GM12878 (cell line): ENCODE results near the gene CD2BP2. TPM values are rescaled to one million over a fixed set of nuclear protein-coding genes. Genes with fewer than 3 reads are reported as not detected.

ENCODE experiments used
- ATF7 ChIP-seq: fragments of 450-650 bp; IDR thresholded peaks from 2 replicates; pipeline ENCODE4 v1.6.1; 2016; ENCODE audit warnings: low read depth, mild to moderate bottlenecking
- CBFB ChIP-seq: IDR thresholded peaks from 2 replicates; pipeline ENCODE4 v1.6.1; 2016; ENCODE audit warnings: antibody characterized with exemption, low read depth
- CHD1 ChIP-seq: IDR thresholded peaks from 2 replicates; pipeline ENCODE4 v1.6.1; 2012; ENCODE audit warnings: low read depth, low read length, improper control_type of control experiment
- GATAD2B ChIP-seq: fragments of 450-650 bp; conservative IDR thresholded peaks from 2 replicates; pipeline ENCODE4 v1.6.1; 2017; ENCODE audit warnings: low read depth, mild to moderate bottlenecking, moderate library complexity
- HDAC6 ChIP-seq: fragments of 200-600 bp; sonication (generic); IDR thresholded peaks from one replicate; pipeline ENCODE4 v1.8.0; 2017; ENCODE audit warnings: antibody characterized with exemption; ENCODE audit not compliant: unreplicated experiment
- IKZF2 ChIP-seq, 2 experiments: fragments of 450-650 bp; IDR thresholded peaks; 2 replicates each; pipeline ENCODE4 v1.6.1; 2017; ENCODE audit warnings: mild to moderate bottlenecking in 2 of 2, moderate library complexity in 2 of 2
- LARP7 ChIP-seq: fragments of 450-650 bp; IDR thresholded peaks from 2 replicates; pipeline ENCODE4 v1.6.1; 2017; ENCODE audit warnings: mild to moderate bottlenecking
- MLLT1 ChIP-seq: fragments of 450-650 bp; IDR thresholded peaks from 2 replicates; pipeline ENCODE4 v1.6.1; 2016; ENCODE audit warnings: mild to moderate bottlenecking
- MYB ChIP-seq: fragments of 150-350 bp; IDR thresholded peaks from 2 replicates; pipeline ENCODE4 v1.6.1; 2014; ENCODE audit warnings: mild to moderate bottlenecking, low read depth, low read length, borderline replicate concordance
- NR2C1 ChIP-seq: fragments of 450-650 bp; IDR thresholded peaks from 2 replicates; pipeline ENCODE4 v1.6.1; 2017; ENCODE audit warnings: antibody characterized with exemption, mild to moderate bottlenecking, moderate library complexity
- NR2F1 ChIP-seq: fragments of 450-650 bp; conservative IDR thresholded peaks from 2 replicates; pipeline ENCODE4 v1.6.1; 2017; ENCODE audit warnings: mild to moderate bottlenecking
- SMAD1 ChIP-seq: fragments of 450-650 bp; IDR thresholded peaks from 2 replicates; pipeline ENCODE4 v1.6.1; 2018; ENCODE audit warnings: mild to moderate bottlenecking, low read depth; ENCODE audit not compliant: partially characterized antibody
- ZBTB40 ChIP-seq: fragments of 450-650 bp; IDR thresholded peaks from 2 replicates; pipeline ENCODE4 v1.6.1; 2016; ENCODE audit warnings: mild to moderate bottlenecking, moderate library complexity, borderline replicate concordance
- polyA plus RNA-seq, 11 experiments: library from polyadenylated mRNA; depleted of rRNA in 4 of 11; unstranded in 6 of 11; stranded (reverse) in 5 of 11; fragments of >200 nt; fragmentation: Nextera tagmentation in 4 of 11; fragmentation: Illumina TruSeq in 1 of 11; extraction: Ambion mirVana in 4 of 11; extraction: Trizol in 1 of 11; gene quantifications; 1 replicate in 1 of 11; 2 replicates in 10 of 11; pipeline versions ENCODE4 v1.2.1 to v1.2.3, GENCODE V29; 2011 to 2016; ENCODE audit warnings: inconsistent platforms in 2 of 11, missing spikeins in 2 of 11, low read depth in 1 of 11
- total RNA-seq, 4 experiments: library from RNA; depleted of rRNA in 3 of 4; stranded (reverse); fragments of >200 nt in 3 of 4; fragmentation: Illumina TruSeq in 1 of 4; extraction: Trizol in 1 of 4; gene quantifications; 2 replicates each; pipeline versions ENCODE4 v1.2.1 to v1.2.3, GENCODE V29; 2013 to 2021
- TF ChIP-seq, protein P1 (sequence below): fragments of 450-650 bp; formaldehyde crosslinking; IDR thresholded peaks from 2 replicates; pipeline ENCODE4 v1.4.0; 2020; ENCODE audit warnings: mild to moderate bottlenecking, moderate library complexity
- TF ChIP-seq, protein P2 (sequence below): IDR thresholded peaks from 2 replicates; pipeline ENCODE4 v1.6.1; 2011; ENCODE audit warnings: borderline replicate concordance, low read depth, mild to moderate bottlenecking, moderate library complexity, low read length; ENCODE audit not compliant: insufficient read depth, poor library complexity, severe bottlenecking
- TF ChIP-seq, protein P3 (sequence below): IDR thresholded peaks from 2 replicates; pipeline ENCODE4 v1.6.1; 2012; ENCODE audit warnings: low read depth, low read length, improper control_type of control experiment
- TF ChIP-seq, protein P4 (sequence below): IDR thresholded peaks from 2 replicates; pipeline ENCODE4 v1.6.1; 2012; ENCODE audit warnings: low read depth, low read length, improper control_type of control experiment

Gene CD2BP2
- total and polyA plus RNA-seq, 10 of the 15 experiments (the other 5 are each of a cell fraction or from before 2014, with no cell fraction given) = 3.3 to 47.9 (median 31.8) TPM

GRCh38 chr16:30371248-30371816 is 16.2 kb upstream of the CD2BP2 start (continued):
- TF ChIP-seq NR2C1 = no peak
- TF ChIP-seq, protein P1, sequence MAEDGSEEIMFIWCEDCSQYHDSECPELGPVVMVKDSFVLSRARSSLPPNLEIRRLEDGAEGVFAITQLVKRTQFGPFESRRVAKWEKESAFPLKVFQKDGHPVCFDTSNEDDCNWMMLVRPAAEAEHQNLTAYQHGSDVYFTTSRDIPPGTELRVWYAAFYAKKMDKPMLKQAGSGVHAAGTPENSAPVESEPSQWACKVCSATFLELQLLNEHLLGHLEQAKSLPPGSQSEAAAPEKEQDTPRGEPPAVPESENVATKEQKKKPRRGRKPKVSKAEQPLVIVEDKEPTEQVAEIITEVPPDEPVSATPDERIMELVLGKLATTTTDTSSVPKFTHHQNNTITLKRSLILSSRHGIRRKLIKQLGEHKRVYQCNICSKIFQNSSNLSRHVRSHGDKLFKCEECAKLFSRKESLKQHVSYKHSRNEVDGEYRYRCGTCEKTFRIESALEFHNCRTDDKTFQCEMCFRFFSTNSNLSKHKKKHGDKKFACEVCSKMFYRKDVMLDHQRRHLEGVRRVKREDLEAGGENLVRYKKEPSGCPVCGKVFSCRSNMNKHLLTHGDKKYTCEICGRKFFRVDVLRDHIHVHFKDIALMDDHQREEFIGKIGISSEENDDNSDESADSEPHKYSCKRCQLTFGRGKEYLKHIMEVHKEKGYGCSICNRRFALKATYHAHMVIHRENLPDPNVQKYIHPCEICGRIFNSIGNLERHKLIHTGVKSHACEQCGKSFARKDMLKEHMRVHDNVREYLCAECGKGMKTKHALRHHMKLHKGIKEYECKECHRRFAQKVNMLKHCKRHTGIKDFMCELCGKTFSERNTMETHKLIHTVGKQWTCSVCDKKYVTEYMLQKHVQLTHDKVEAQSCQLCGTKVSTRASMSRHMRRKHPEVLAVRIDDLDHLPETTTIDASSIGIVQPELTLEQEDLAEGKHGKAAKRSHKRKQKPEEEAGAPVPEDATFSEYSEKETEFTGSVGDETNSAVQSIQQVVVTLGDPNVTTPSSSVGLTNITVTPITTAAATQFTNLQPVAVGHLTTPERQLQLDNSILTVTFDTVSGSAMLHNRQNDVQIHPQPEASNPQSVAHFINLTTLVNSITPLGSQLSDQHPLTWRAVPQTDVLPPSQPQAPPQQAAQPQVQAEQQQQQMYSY = no peak
- no peak for TF ChIP-seq MYB
- no peak for TF ChIP-seq ATF7
- no peak for TF ChIP-seq HDAC6
- no peak for TF ChIP-seq CBFB
- TF ChIP-seq NR2F1 = no peak
- TF ChIP-seq, protein P2, sequence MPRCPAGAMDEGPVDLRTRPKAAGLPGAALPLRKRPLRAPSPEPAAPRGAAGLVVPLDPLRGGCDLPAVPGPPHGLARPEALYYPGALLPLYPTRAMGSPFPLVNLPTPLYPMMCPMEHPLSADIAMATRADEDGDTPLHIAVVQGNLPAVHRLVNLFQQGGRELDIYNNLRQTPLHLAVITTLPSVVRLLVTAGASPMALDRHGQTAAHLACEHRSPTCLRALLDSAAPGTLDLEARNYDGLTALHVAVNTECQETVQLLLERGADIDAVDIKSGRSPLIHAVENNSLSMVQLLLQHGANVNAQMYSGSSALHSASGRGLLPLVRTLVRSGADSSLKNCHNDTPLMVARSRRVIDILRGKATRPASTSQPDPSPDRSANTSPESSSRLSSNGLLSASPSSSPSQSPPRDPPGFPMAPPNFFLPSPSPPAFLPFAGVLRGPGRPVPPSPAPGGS = no peak
- no peak for TF ChIP-seq GATAD2B
- peak in 1 of 2 experiments; percentile 46; a peak in 1 of 4 replicates for TF ChIP-seq IKZF2 (IDR thresholded peaks at IDR 0.05)
- TF ChIP-seq ZBTB40 = no peak
- TF ChIP-seq, protein P3, sequence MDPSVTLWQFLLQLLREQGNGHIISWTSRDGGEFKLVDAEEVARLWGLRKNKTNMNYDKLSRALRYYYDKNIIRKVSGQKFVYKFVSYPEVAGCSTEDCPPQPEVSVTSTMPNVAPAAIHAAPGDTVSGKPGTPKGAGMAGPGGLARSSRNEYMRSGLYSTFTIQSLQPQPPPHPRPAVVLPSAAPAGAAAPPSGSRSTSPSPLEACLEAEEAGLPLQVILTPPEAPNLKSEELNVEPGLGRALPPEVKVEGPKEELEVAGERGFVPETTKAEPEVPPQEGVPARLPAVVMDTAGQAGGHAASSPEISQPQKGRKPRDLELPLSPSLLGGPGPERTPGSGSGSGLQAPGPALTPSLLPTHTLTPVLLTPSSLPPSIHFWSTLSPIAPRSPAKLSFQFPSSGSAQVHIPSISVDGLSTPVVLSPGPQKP = no peak
- TF ChIP-seq CHD1 = no peak
- TF ChIP-seq SMAD1 = peak; percentile 67
- TF ChIP-seq MLLT1 = peak; percentile 72
- TF ChIP-seq LARP7 = 0 out of 2 replicates have a peak, but pooled peaks have one; percentile 44
- TF ChIP-seq, protein P4, sequence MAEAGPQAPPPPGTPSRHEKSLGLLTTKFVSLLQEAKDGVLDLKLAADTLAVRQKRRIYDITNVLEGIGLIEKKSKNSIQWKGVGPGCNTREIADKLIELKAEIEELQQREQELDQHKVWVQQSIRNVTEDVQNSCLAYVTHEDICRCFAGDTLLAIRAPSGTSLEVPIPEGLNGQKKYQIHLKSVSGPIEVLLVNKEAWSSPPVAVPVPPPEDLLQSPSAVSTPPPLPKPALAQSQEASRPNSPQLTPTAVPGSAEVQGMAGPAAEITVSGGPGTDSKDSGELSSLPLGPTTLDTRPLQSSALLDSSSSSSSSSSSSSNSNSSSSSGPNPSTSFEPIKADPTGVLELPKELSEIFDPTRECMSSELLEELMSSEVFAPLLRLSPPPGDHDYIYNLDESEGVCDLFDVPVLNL = no peak
